Cardiac fibroblast (primary cell): ENCODE results near the gene FRMD3.
A peak's percentile ranks its signal among the peaks of the same experiment; 100 is the strongest.

ENCODE experiments used
- DNase-seq, 2 donors: peaks; one replicate each; pipeline versions ENCODE4 v3.0.0 to v3.0.0-alpha.2; 2010; ENCODE audit warnings: low read depth in 2 of 2
- H3K4me3 ChIP-seq, 2 donors: replicated peaks in 1 of 2; 1 replicate in 1 of 2; 2 replicates in 1 of 2; pipeline ENCODE4 v1.5.1; 2011; ENCODE audit warnings: low read depth in 2 of 2, low read length in 2 of 2, mild to moderate bottlenecking in 2 of 2, moderate library complexity in 1 of 2
- TF ChIP-seq, protein P1 (sequence below): IDR thresholded peaks from one replicate; pipeline ENCODE4 v1.5.1; 2011; ENCODE audit warnings: low read depth, mild to moderate bottlenecking, low read length, inconsistent platforms

FRMD3 gene

DNA sequence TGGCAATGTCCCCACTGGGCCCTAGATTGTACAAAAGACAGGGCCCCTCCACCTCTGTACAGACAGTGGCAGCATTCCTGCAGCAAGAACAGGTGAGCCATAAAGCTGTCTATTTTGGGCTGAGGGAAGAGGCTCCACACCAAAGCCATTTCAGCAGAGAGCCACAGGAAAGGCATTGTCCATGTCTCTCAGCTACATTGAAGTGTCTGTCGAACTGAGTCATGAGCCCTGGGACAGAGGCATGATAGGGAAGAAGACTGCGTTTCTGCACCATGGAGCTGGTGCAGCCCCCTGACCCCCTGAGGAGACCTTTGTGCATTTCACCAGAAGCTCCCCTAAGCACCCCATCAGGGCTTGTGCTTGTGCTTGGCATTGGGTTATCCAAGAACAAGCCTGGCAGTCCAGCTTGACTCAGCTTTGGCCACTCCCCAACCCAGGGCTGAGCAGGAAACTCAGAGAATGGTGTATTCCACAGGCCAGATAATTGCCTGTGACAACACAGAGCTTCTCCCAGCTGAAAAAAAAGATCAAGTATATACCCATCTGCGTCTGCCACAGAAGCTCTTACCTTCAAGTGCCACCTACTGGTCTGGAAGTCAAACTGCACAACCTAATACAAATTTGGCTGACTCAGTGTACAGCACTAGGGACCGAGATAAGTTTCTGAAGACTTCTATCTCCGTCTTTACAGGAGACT, 5.9 kb upstream of the FRMD3 start:
- TF ChIP-seq, protein P1, sequence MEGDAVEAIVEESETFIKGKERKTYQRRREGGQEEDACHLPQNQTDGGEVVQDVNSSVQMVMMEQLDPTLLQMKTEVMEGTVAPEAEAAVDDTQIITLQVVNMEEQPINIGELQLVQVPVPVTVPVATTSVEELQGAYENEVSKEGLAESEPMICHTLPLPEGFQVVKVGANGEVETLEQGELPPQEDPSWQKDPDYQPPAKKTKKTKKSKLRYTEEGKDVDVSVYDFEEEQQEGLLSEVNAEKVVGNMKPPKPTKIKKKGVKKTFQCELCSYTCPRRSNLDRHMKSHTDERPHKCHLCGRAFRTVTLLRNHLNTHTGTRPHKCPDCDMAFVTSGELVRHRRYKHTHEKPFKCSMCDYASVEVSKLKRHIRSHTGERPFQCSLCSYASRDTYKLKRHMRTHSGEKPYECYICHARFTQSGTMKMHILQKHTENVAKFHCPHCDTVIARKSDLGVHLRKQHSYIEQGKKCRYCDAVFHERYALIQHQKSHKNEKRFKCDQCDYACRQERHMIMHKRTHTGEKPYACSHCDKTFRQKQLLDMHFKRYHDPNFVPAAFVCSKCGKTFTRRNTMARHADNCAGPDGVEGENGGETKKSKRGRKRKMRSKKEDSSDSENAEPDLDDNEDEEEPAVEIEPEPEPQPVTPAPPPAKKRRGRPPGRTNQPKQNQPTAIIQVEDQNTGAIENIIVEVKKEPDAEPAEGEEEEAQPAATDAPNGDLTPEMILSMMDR = peak; percentile 84
- H3K4me3 ChIP-seq = no peak overlapping the region
- DNase-seq = peak; percentile 90 to 94

DNA sequence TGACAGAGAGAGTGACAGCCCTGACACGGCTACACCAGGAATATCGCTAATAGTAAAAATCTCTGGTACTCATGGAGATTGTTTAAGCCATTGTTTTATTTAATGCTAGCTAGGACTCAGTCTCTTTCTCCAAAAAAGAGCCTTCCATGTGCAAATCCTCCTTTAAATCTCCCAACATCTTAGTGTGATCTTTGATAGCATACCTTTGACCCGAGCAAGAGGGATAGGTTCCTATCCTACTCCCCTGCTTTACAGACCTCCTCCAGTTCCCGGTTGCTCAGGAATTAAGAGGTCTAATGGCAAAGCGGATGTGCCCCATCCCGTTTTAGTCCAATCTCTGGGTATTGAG, 663 bp upstream of the FRMD3 start:
- peak overlapping the region; percentile 51 to 63 for H3K4me3 ChIP-seq
- TF ChIP-seq, protein P1 = no peak

DNA sequence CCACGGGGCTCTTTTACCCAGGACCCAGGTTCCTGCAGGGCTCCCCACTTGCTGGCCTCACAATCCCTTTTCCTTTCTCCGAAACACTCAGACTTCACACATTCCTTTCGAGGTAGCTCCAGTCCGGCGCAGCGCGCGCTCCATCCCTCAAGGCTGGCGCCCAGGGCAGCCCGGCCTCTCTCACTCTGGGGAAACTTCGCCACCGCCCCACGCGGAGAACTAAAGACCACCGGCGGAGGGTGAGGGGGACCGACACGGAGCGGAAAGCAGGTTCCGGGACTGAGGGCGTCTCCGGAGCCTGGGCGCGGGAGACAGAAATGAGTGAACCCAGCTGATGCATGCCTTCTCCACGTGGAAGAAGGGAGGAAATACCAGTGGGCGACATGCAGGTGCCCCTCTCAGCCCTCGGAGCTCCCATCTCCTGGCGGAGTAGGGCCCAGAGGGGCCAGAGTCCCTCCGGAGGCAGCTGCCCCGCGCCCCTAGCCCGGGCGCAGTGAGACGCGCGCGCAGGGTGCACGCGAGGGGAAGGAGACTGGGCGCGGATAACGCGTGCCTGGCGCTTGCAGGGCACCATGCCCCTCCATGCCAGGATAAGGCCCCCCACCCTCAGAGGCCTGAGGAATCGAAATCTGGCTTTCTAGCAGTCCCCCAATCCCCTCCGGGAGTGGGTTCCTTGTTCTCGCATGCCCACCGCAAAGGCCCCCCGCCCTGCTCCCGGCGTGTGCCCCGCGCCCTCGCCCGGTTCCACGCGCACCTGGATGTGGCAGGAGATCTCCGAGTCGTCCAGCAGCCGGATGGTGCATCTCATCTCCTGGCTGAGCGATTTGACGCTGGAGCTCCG, 650 bp downstream of the FRMD3 start:
- peak overlapping the region; percentile 51 to 63 for H3K4me3 ChIP-seq
- peak; percentile 21 to 56 for DNase-seq
- TF ChIP-seq, protein P1 = no peak

More for the DNA sequence above, 663 bp upstream of the FRMD3 start:
- no peak for DNase-seq

DNA sequence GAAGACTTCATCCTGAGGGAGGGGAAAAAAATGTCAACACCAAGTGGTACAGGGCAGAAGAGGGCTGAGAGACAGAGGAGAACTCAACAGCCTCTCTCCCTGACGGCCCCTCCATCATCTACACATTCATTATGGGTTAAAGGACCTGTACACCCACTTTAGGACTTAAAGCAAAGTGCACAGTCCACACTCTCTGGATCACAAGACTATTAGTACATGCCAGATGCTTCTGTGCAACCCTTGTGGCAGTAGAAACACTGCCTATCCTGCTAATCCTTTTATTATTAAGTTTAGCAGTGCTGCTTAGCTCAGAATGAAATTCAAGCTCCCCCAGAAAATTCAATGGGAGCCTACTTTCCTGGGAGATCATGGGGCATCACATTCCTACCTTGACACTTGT, 1.9 kb downstream of the FRMD3 start:
- TF ChIP-seq, protein P1 = no peak
- DNase-seq = no peak
- H3K4me3 ChIP-seq = no peak overlapping the region

DNA sequence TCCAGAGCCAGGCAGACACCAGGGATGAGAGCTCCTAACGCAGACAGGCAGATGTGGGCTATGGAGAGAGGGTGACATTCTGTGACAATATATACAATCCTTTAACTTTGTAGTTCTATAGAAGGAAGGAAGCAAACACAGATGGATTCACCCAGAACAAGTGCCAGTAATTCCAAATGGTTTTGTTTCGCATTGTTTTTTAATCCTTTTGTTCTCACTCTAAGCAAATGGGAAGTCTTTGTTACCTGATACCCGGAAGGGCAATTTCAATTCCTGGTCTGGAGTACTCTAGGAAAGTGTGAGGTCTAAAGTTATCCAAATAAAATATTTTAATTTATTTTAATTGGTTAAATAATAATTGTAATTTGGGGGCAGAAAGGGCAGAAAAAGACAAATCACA, 2.5 kb downstream of the FRMD3 start:
- TF ChIP-seq, protein P1 = no peak
- no peak for DNase-seq
- H3K4me3 ChIP-seq = no peak overlapping the region

DNA sequence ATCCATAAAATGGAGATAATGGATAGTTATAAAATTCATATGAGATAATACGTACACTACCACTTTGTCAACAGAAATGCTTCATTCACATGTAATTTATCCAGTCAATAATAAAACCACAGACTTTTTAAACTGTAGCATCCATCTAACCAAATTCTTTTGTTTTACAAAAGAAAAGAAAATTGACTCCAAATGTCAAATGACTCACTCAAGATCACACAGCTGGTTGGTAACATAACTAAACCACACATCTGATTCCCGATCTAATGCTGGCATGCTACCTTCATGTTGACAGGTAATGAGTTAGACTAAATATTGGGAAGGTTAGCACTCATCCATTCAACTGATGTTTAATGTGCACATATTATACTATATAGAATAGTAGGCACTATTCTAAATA, 4.9 kb downstream of the FRMD3 start:
- no peak overlapping the region for H3K4me3 ChIP-seq
- DNase-seq = peak in 1 of 2 donors; percentile 27
- TF ChIP-seq, protein P1 = no peak
